IMR-90 (cell line): Measurements from ENCODE around the gene ZNF608. TPM values are rescaled to one million over a fixed set of nuclear protein-coding genes. Genes with fewer than 3 reads are reported as not detected.

Experiments
- ATAC-seq: fragments of 200-7000 bp; cut with Tn5 transposase; 2 replicates; pipeline ENCODE4 v1.9.1; 2020; ENCODE audit warnings: low read depth, mild to moderate bottlenecking, moderate library complexity
- BruUV-seq: library from RNA; stranded (reverse); fragments of 400-500 nt; replicated peaks from 2 replicates; lab custom pipeline; 2021; lab: Mats Ljungman, UMichigan
- CTCF ChIA-PET: fragments of 300-600 bp; formaldehyde crosslinking; extraction: SDS; loops from one replicate; lab custom pipeline; 2021; ENCODE audit warnings: antibody characterized with exemption; lab: Yijun Ruan, JAX
- POLR2A ChIA-PET: fragments of 300-600 bp; sonication (Branson Sonifier 250); formaldehyde crosslinking; loops from one replicate; lab custom pipeline; 2022; ENCODE audit warnings: antibody characterized with exemption; ENCODE audit not compliant: unreplicated experiment; lab: Charles Lee
- DNase-seq: peaks from one replicate; pipeline ENCODE4 v3.0.0; 2013
- H2AFZ ChIP-seq: replicated peaks from 2 replicates; pipeline ENCODE3; 2013; ENCODE audit warnings: low read length, mild to moderate bottlenecking; ENCODE audit not compliant: poor library complexity
- H2AK5ac ChIP-seq: 2 replicates; pipeline ENCODE4 v1.6.1; 2013; ENCODE audit warnings: low read depth, low read length, inconsistent platforms
- H2AK9ac ChIP-seq: replicated peaks from 2 replicates; pipeline ENCODE3; 2013; ENCODE audit warnings: mild to moderate bottlenecking, low read depth, low read length, moderate library complexity; ENCODE audit not compliant: poor library complexity
- H2BK120ac ChIP-seq: 2 replicates; pipeline ENCODE4 v1.6.1; 2013; ENCODE audit warnings: low read depth, low read length, inconsistent platforms
- H2BK15ac ChIP-seq: 3 replicates; pipeline ENCODE4 v1.6.1; 2013; ENCODE audit warnings: low read depth, low read length, inconsistent platforms
- H2BK20ac ChIP-seq: 2 replicates; pipeline ENCODE4 v1.6.1; 2013; ENCODE audit warnings: low read depth, mild to moderate bottlenecking, inconsistent platforms, low read length, moderate library complexity
- H2BK5ac ChIP-seq: 2 replicates; pipeline ENCODE4 v1.6.1; 2013; ENCODE audit warnings: mild to moderate bottlenecking, low read depth, low read length, inconsistent platforms; ENCODE audit not compliant: poor library complexity, severe bottlenecking
- H3K14ac ChIP-seq: replicated peaks from 2 replicates; pipeline ENCODE4 v1.6.1; 2013; ENCODE audit warnings: low read depth, low read length, inconsistent platforms
- H3K18ac ChIP-seq: 2 replicates; pipeline ENCODE4 v1.6.1; 2013; ENCODE audit warnings: low read depth, low read length, control low read depth
- H3K23ac ChIP-seq: 2 replicates; pipeline ENCODE4 v1.6.1; 2013; ENCODE audit warnings: low read depth, low read length, inconsistent platforms
- H3K27ac ChIP-seq: 2 replicates; pipeline ENCODE4 v1.5.1; 2013; ENCODE audit warnings: mild to moderate bottlenecking, control low read depth, low read length; ENCODE audit not compliant: insufficient read depth
- H3K27me3 ChIP-seq: 2 replicates; pipeline ENCODE4 v1.6.1; 2013; ENCODE audit warnings: low read length; ENCODE audit not compliant: control insufficient read depth, insufficient read depth
- H3K36me3 ChIP-seq: 2 replicates; pipeline ENCODE4 v1.6.1; 2013; ENCODE audit warnings: low read length, mixed read lengths; ENCODE audit not compliant: control insufficient read depth, insufficient read depth
- H3K4ac ChIP-seq: 2 replicates; pipeline ENCODE4 v1.6.1; 2013; ENCODE audit warnings: low read depth, low read length, inconsistent platforms
- H3K4me1 ChIP-seq: 2 replicates; pipeline ENCODE4 v1.6.1; 2013; ENCODE audit warnings: low read length, mixed read lengths; ENCODE audit not compliant: control insufficient read depth, insufficient read depth
- H3K4me2 ChIP-seq: 2 replicates; pipeline ENCODE4 v1.6.1; 2013; ENCODE audit warnings: low read depth, mild to moderate bottlenecking, control low read depth, low read length, moderate library complexity
- H3K4me3 ChIP-seq: 2 replicates; pipeline ENCODE4 v1.5.1; 2013; ENCODE audit warnings: low read depth, mild to moderate bottlenecking, control low read depth, low read length, moderate library complexity; ENCODE audit not compliant: insufficient read depth
- H3K56ac ChIP-seq: 2 replicates; pipeline ENCODE4 v1.6.1; 2013; ENCODE audit warnings: low read length, inconsistent platforms; ENCODE audit not compliant: insufficient read depth; ENCODE audit errors: extremely low read depth
- H3K79me1 ChIP-seq, 2 experiments: 2 replicates each; pipeline ENCODE4 v1.6.1; 2013; ENCODE audit warnings: low read length in 2 of 2, inconsistent platforms in 1 of 2, low read depth in 1 of 2
- H3K9ac ChIP-seq: 2 replicates; pipeline ENCODE4 v1.6.1; 2013; ENCODE audit warnings: low read depth, low read length, control low read depth
- H3K9me1 ChIP-seq: 2 replicates; pipeline ENCODE4 v1.6.1; 2013; ENCODE audit warnings: low read length, inconsistent platforms; ENCODE audit not compliant: insufficient read depth
- H3K9me3 ChIP-seq: 2 replicates; pipeline ENCODE4 v1.6.1; 2013; ENCODE audit warnings: low read length; ENCODE audit not compliant: control insufficient read depth, insufficient read depth
- H4K20me1 ChIP-seq: 2 replicates; pipeline ENCODE4 v1.6.1; 2013; ENCODE audit warnings: low read length, inconsistent platforms; ENCODE audit not compliant: insufficient read depth
- H4K5ac ChIP-seq: 2 replicates; pipeline ENCODE4 v1.6.1; 2013; ENCODE audit warnings: mild to moderate bottlenecking, low read depth, low read length, control low read depth
- H4K8ac ChIP-seq, 2 experiments: 2 replicates each; pipeline ENCODE4 v1.6.1; 2013; ENCODE audit warnings: low read depth in 2 of 2, low read length in 2 of 2, control low read depth in 1 of 2, inconsistent platforms in 1 of 2
- H4K91ac ChIP-seq: 2 replicates; pipeline ENCODE4 v1.6.1; 2013; ENCODE audit warnings: low read depth, low read length, inconsistent platforms; ENCODE audit not compliant: insufficient read depth
- CEBPB ChIP-seq: IDR thresholded peaks from 2 replicates; pipeline ENCODE4 v1.6.1; 2012; ENCODE audit warnings: low read depth, low read length, improper control_type of control experiment
- CHD1 ChIP-seq: IDR thresholded peaks from 2 replicates; pipeline ENCODE4 v1.6.1; 2012; ENCODE audit warnings: low read depth, low read length, improper control_type of control experiment
- FOS ChIP-seq: fragments of 150-350 bp; IDR thresholded peaks from 2 replicates; pipeline ENCODE4 v1.6.1; 2016; ENCODE audit warnings: low read depth, low read length
- MAFK ChIP-seq: IDR thresholded peaks from 2 replicates; pipeline ENCODE4 v1.6.1; 2012; ENCODE audit warnings: low read depth, low read length, improper control_type of control experiment
- MAZ ChIP-seq: IDR thresholded peaks from 2 replicates; pipeline ENCODE4 v1.6.1; 2012; ENCODE audit warnings: low read depth, mild to moderate bottlenecking, low read length, improper control_type of control experiment, moderate library complexity, borderline replicate concordance
- NFE2L2 ChIP-seq: fragments of 150-350 bp; IDR thresholded peaks from 2 replicates; pipeline ENCODE4 v1.6.1; 2016; ENCODE audit warnings: low read depth, mild to moderate bottlenecking, low read length
- POLR2A ChIP-seq: IDR thresholded peaks from 2 replicates; pipeline ENCODE4 v1.6.1; 2012; ENCODE audit warnings: mild to moderate bottlenecking, low read depth, low read length
- WGBS, 2 experiments: methylation state at CpG; one replicate each; pipeline versions ENCODE4 v1.1.5 to v1.1.7; 2013; ENCODE audit warnings: missing lambda C conversion rate in 2 of 2; ENCODE audit not compliant: insufficient read length in 1 of 2; ENCODE audit errors: extremely low coverage in 2 of 2; 5-methylcytosine and 5-hydroxymethylcytosine counted together
- dilution Hi-C: fragments of 300-500 bp; cut with HindIII; formaldehyde crosslinking; loops from one replicate; pipeline ENCODE4 v1.14.3; 2018; ENCODE audit warnings: low sequenced_read_pairs; ENCODE audit not compliant: unreplicated experiment
- in situ Hi-C: fragments of 300-500 bp; cut with MboI; formaldehyde crosslinking; loops from 3 replicates; pipeline ENCODE4 v1.14.3; 2019; ENCODE audit warnings: low sequenced_read_pairs, inconsistent platforms, mixed read lengths
- intact Hi-C: fragments of 100-400 bp; cut with micrococcal nuclease; formaldehyde crosslinking; loops from 2 replicates; pipeline ENCODE4 v1.10.0; 2022
- polyA plus RNA-seq, 3 experiments: library from polyadenylated mRNA; depleted of rRNA; stranded (reverse); fragments of >200 nt; gene quantifications; 2 replicates each; pipeline ENCODE4 v1.2.3, GENCODE V29; 2012; ENCODE audit warnings: low replicate concordance in 1 of 3
- total RNA-seq: library from RNA; depleted of rRNA; stranded (reverse); fragments of >200 nt; gene quantifications from 2 replicates; pipeline ENCODE4 v1.2.3, GENCODE V29; 2012
- TF ChIP-seq, protein P1 (sequence below): fragments of 150-350 bp; IDR thresholded peaks from 2 replicates; pipeline ENCODE4 v1.6.1; 2016; ENCODE audit warnings: low read depth, mild to moderate bottlenecking, low read length, moderate library complexity, borderline replicate concordance
- TF ChIP-seq, protein P2 (sequence below): conservative IDR thresholded peaks from 2 replicates; pipeline ENCODE4 v1.5.1; 2012; ENCODE audit warnings: mild to moderate bottlenecking, low read depth, low read length, improper control_type of control experiment

ZNF608 gene
- total and polyA plus RNA-seq, 2 of the 4 experiments (the other 2 are of a cell fraction) = 9.8 to 15.1 TPM

DNA sequence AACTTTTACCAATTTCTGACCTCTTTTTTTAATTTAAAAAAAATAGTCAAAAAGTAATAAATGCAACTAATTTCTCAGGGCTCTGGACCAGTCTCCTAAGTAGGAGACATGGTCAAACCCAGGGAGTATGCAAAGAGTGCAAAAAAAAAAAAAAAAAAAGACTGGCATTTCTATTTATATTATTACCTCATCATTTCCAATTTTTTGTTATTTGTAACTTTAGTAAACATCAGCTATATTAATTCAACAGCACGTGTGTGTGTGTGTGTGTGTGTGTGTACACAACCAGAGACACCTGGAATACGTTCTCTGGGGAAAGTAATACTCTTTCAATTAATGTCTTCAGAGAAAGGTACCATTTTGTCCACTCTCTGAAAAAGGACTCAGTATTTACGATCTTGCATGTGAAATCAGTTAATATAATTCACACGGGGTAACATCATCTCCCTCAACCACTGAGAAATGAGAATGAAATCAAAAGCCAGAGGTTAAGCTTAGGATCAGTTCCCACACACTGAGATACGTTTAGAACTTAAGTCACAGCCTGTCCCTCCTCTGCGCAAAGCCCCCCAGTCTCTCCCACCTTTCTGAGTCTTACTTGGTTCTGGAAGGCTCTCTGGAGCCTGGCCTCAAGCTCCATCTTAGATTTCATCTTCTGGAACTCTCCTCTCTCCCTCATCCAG, 21.9 kb downstream of the ZNF608 start:
- intact Hi-C loops (no loop called here), in situ Hi-C loops (no loop called here), dilution Hi-C loops (no loop called here)
- Histone ChIP-seq H2AK5ac (no peak overlapping the region), H2AFZ (no peak overlapping the region), H3K36me3 (peaks cover 3% of the 10 kb centered on the region; the same call in 1 of the 2 replicates), H4K8ac (no peak overlapping the region; a peak in 1 of 4 replicates), H3K18ac (no peak overlapping the region), H2BK15ac (no peak overlapping the region), H3K4me2 (no peak overlapping the region), H2BK120ac (no peak overlapping the region), H3K27ac (no peak overlapping the region), H3K4me1 (peaks cover 4% of the 10 kb centered on the region; the same call in 1 of the 2 replicates), H3K56ac (no peak overlapping the region), H2BK20ac (no peak overlapping the region), H3K27me3 (no peaks in the 10 kb centered on the region), H2BK5ac (no peak overlapping the region), H3K14ac (no peak overlapping the region), H3K23ac (no peak overlapping the region), H2AK9ac (no peak overlapping the region), H4K91ac (no peak overlapping the region), H3K4me3 (no peak overlapping the region), H3K9ac (no peak overlapping the region), H4K5ac (no peak overlapping the region; the same call in 1 of the 2 replicates), H3K9me3 (no peaks in the 10 kb centered on the region), H4K20me1 (peaks cover 15% of the 10 kb centered on the region; the same call in 1 of the 2 replicates), H3K9me1 (peaks cover 4% of the 10 kb centered on the region; the same call in 1 of the 2 replicates), H3K79me1 (peaks cover 35 to 52% of the 10 kb centered on the region in 2 experiments), H3K4ac (no peak overlapping the region)
- ChIA-PET POLR2A (interaction anchor here (0.6 kb wide), 1 partner anchor 201 kb away, joined by 9 read pairs; no protein-coding TSS in a partner anchor), CTCF (no interaction called here)
- no TSS peak for BruUV-seq
- TF ChIP-seq CEBPB (no peak), MAZ (no peak), MAFK (no peak), POLR2A (no peak), FOS (no peak), NFE2L2 (no peak), CHD1 (no peak)
- TF ChIP-seq, protein P1, sequence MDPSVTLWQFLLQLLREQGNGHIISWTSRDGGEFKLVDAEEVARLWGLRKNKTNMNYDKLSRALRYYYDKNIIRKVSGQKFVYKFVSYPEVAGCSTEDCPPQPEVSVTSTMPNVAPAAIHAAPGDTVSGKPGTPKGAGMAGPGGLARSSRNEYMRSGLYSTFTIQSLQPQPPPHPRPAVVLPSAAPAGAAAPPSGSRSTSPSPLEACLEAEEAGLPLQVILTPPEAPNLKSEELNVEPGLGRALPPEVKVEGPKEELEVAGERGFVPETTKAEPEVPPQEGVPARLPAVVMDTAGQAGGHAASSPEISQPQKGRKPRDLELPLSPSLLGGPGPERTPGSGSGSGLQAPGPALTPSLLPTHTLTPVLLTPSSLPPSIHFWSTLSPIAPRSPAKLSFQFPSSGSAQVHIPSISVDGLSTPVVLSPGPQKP = no peak
- TF ChIP-seq, protein P2, sequence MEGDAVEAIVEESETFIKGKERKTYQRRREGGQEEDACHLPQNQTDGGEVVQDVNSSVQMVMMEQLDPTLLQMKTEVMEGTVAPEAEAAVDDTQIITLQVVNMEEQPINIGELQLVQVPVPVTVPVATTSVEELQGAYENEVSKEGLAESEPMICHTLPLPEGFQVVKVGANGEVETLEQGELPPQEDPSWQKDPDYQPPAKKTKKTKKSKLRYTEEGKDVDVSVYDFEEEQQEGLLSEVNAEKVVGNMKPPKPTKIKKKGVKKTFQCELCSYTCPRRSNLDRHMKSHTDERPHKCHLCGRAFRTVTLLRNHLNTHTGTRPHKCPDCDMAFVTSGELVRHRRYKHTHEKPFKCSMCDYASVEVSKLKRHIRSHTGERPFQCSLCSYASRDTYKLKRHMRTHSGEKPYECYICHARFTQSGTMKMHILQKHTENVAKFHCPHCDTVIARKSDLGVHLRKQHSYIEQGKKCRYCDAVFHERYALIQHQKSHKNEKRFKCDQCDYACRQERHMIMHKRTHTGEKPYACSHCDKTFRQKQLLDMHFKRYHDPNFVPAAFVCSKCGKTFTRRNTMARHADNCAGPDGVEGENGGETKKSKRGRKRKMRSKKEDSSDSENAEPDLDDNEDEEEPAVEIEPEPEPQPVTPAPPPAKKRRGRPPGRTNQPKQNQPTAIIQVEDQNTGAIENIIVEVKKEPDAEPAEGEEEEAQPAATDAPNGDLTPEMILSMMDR = no peak
- DNase-seq (no peak), ATAC-seq (no peak)
- 87% methylated on average over 2 of the region's 6 CpGs; no CpG with 5 or more reads in 1 of the 2 experiments for WGBS, 2 experiments
